ENCODE measurements around the gene COL26A1.
"Not testable (repeated sequence)": the region's sequence is repeated elsewhere in the genome, so short reads cannot be mapped to it uniquely, and the experiment has no call there.

Gene COL26A1

DNA sequence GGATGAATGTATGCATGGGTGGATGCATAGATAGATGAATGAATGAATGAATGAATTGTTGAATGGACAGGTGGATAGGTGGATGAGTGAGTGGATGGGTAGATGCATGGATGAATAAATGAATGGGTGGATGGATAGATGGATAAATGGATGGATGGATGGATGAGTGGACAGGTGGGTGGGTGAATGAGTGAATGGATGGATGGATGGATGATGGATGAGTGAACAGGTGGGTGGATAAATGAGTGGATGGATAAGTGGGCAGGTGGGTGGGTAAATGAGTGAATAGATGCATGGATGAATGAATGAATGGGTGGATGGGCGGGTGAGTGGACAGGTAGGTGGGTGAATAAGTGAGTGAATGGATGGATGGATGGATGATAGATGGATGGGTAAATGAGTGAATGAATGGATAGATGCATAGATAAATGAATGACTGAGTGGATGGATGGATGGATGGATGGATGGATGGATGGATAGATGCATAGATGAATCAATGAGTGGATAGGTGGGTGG is 193.8 kb downstream of the COL26A1 start:
- DNase-seq, result no peak

DNA sequence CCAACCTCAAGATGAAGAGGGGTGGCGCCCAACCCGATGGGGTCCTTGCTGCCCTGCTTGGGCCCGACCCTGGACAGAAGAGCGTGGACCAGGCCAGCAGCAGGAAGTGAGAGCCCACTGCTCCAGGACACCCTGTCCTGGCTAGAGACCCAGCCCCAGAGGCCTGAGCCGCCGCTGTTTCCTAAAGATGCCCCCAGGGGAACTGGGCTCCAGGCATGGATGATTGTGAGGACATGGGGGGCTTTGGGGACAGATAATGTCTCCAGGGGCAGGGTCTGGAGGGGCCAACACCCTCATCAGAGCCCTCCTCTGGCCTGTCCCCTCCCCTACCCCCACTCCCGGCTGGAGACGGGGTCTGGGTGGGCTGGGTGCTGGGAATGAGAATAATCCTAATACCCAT is 194.7 kb downstream of the COL26A1 start:
- DNase-seq, result no peak

DNA sequence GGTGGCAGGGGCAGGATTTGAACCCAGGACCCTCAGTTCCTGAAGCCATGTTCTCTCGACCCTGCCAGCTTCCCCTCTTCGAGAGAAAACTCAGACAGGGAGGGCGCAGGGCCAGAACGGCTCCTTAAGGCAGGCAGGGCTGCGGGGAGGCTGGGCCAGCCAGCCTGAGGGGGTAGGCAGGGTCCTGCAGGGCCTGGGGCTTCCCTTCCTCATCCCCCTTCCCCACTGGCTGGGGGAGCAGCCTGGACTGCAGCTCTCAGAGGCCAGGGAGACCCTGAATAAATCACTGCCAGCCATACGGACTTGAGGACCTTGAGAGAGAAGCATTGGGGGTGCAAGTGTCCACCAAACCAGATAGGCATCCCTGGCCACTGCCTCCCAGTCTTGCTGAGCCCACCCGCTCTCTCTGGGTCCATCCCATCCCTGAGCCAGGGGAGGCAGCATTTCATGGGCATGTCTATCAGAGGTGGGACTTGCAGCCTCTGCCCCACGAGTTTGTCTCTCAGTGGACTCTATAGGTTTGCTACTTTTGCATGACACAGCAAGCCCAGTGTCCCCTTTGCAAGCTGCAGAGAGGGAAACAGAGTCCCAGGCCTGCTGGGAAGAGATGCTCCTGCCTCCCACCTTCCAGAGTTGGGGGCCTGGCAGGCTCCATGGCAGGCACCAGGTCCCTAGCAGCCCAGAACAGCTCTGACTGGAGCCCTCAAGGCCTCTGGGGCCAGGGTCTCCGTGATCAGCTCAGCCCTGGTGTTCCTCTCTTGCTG is 195.5 kb downstream of the COL26A1 start:
- DNase-seq, result no peak

DNA sequence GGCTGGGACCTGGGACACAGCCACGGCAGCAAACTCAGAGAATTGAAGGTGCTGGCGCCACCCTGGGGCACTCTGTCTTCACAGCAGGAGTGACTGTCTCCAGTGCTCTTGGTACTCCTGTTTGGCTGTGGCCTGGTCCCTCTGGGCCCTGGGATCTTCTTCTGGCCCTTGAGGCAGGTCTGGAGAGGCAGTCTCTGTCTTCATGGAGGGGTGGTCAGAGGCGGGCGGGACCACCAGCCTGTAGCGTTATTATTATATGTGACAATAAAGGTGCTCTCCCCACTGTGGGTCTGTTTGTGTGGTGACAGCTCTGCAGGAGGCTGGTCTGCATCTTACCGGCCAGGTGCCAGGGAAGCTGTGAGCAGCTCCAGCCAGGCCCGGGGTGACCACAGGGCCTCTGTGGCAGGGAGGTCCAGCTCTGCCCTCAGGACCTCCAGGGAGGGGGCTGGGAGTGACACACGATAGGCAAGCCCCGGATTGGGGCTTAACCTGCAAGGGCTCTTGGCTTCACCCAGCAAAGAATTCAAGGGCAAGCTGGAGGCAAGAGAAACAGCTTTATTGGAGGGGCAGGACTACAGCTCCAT is 196.2 kb downstream of the COL26A1 start:
- no peak for DNase-seq

DNA sequence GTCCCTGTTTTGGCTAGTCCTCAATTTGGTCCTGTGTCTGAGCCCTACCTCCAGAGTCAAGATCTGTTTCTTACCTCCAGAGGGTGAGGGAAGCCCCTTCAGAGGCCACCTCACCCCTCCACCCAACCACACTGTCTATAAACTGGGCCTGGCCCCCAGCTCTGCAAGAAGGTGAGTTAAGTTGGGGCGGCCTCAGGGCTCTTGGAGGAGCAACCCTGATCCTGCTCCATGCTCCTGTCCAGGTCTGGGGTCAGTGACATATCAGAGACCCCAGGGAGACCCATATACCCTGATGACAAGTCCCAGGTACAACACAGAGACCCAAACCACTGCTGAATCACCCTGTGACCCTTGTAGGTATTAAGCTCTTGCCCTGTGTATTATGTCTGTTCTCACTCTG is 196.9 kb downstream of the COL26A1 start:
- no peak for DNase-seq

DNA sequence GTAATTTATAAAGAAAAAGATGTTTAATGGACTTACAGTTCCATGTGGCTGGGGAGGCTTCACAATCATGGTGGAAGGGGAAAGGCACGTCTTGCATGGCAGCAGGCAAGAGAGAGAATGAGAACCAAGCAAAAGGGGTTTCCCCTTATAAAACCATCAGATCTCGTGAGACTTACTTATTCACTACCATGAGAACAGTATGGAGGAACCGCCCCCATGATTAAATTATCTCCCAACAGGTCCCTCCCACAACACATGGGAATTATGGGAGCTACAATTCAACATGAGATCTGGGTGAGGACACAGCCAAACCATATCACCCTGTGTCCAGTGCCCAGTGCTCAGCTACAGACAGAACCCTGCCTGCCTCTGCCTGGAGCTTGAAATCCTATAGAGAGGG is 197.3 kb downstream of the COL26A1 start:
- DNase-seq, result not testable (repeated sequence)

DNA sequence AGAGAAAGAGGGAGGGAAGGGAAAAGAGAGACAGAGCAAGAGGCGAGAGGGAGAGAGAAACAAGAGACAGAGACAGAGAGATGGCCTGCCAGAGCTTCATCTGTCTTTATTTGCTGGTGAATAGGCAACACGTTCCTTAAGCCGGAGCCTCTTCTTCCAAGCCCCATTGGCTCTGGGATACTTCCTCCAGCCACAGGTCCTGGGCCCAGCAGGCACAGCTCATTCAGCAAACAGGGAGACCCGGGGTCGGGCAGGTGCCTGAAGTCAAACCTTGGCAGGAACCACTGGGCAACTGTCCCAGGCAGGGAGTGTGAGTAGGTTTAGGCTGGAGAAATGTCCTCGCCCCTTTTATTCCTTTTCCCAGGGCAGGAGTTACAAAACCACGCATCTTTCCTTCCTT is 198.2 kb downstream of the COL26A1 start:
- DNase-seq, result no peak

DNA sequence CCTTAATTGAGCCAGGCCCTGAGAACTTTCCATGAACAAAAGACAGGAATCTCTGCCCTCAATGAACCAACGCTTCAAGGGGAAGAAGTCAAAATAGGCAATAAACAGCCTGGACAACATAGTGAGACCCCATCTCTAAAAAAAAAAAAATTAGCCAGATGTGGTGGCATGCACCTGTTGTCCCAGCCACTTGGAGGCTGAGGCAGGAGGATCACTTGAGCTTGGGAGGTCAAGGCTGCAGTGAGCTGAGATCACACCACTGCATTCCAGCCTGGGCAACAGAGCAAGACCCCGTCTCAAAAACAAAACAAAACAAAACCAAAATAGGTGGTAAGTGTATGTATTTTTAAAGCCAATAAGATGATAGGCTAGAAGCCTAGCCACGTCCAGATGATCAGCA is 198.6 kb downstream of the COL26A1 start:
- DNase-seq, result not testable (repeated sequence)

DNA sequence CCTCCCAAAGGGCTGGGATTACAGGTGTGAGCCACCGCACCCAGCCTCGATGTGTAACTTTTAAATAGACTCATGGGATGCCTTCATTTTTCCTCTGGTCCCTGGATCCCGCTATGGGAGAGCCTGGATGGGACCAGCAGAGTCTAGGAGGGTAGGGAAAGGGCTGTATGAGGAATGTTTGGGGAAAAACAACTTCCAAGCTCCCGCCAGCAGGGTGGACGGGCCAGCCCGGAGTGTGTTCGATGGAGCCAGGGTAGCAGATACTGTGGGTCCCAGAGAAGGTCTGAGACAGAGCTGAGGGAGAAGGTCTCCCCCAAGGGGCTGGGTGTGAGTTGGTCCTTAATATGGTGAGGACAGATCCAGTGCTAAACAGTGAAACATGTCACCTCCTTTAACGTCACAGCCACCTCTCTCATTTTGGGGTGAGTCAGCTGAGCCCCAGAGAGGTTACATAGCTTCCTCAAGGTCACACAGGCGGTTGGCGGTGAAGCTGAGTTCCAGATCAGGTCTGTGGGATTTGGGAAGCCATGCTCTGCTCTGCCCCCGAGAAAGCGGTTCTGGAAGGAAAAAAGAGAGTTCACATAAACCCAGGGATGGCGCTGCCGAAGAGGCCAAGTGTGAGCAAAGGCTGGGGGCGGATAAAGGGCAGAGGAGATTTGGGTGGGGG is 200.0 kb downstream of the COL26A1 start:
- DNase-seq, result no peak

DNA sequence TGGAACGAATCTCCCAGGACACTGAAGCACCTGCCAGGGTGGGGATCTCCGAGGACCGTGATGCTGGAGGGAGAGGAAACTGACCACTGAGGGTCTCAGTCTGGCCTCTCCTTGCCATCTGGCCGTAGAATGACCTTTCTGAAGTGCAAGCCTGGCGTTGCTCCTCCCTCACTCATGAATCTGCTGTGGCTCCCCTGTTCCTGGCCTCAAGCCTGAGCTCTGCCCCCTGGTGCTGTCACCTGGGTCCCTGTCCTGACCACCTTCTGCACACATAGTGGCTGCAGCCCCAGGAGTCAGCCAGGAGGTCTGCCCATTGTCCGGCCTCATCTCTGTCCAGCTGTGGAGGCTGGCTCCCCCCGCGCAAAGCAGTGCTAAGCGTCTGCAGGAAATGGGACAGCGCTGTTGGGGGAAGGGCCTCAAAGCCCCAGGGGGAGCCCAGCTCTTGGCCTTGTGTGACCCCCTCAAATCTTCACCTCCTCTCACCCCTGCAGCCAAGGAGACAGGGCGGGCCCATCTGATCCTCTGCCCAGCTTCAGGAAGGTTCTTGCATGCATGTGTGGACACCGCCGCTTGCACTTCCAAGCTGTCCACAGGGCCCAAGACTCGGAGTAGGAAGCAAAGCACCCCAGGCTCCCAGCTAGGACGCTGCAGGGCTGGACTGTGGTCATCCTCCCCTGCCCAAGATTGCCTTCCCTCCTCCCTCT is 200.7 kb downstream of the COL26A1 start:
- no peak for DNase-seq

DNA sequence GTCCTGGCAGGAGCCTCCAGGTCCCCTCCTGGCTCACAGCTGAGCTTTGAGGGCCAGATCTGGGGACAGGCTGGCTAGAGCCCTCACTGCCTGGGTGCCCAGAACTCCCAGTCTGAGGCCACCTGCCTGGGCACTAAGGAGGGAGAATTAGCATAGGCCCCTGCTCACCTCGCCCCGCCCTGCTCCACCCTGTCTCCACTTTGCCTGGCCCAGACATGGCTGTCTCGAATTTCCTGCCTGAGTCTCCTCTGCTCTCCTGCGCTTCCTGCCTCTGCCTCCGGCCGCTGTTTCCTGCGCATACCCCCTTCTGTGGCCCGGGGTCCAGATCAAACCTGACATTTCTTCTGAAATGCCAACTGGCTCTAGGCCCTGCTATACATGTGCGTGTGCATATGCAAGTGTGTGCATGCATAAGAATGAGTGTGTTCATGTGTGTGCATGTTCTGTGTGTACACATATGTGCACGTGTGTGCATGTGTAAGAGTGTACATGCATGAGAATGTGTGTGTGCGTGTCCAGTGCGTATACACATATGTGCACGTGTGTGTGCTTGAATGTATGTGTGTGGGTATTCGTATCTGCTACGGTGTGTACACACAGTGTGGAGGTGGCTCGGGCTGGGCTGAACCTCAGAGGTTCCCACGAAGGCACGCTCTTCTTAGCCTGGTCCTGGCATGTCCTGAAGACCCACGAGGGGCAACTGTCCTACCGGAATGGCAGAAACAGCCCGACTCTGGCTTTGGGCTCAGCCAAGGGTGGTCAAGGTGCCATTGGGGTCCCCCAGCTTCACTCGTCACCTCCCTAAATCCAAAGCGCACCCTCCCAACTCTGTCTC is 201.5 kb downstream of the COL26A1 start:
- no peak for DNase-seq

DNA sequence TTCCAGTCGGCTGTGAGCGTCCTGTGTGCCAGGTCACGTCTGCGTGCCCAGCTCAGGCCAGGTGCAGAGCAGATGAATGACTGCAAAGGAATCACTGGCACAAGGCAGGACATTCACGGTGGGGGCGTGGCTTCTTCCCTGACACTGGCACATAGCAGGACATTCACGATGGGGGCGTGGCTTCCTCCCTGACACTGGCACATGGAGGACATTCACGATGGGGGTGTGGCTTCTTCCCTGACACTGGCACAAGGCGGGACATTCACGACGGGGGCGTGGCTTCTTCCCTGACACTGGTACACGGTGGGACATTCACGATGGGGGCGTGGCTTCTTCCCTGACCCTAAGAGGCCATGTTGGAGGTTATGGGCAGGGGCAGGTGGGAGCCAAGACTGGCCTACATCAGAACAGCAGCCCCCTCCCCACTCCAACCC is 202.1 kb downstream of the COL26A1 start:
- no peak for DNase-seq

DNA sequence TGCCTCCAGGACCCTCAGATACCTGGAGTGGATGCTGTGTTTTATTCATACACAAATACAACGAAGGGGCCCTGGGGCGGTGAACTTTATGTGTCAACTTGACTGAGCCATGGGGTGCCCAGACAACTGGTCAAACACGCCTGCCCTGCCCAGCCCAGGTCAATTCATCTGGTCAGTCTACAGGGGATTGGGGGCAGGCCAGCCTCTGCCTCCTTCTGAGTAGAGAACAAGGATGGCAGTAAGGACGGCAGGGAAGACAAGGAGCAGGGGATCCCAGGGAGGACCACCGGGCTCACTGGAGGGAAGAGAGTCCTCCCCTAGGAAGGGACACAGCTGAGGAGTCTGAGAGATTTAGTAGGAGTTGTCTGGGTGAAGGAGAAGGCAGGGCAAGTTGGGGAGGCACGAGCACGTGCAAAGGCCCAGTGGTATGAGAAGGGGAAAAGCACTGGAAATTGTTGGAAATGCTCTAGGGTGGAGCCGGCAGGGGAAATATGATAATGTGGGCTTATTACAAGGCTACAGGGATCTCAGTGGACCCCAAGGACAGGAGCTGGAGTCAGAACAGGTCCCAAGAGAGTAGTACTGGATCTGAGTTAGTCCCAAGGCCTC is 203.0 kb downstream of the COL26A1 start:
- no peak for DNase-seq

DNA sequence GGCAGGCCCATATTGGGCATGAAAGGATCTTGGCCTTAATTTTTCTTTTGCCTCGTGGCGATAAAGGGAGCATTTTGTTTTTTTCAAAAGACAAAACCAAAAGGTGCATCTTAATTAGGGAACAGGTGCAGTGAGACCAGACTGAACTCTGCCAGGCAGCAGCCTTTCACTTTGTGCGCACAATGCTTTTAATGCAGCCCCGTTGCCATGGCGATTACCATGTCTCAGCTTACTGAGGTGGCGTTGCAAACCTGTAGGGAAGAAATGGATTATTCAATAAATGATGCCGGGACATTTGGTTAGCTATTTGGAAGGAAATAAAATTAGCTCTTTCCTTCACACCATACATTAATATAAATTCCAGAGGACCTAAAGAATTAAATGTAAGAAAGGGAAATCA is 204.6 kb downstream of the COL26A1 start:
- DNase-seq, result no peak

DNA sequence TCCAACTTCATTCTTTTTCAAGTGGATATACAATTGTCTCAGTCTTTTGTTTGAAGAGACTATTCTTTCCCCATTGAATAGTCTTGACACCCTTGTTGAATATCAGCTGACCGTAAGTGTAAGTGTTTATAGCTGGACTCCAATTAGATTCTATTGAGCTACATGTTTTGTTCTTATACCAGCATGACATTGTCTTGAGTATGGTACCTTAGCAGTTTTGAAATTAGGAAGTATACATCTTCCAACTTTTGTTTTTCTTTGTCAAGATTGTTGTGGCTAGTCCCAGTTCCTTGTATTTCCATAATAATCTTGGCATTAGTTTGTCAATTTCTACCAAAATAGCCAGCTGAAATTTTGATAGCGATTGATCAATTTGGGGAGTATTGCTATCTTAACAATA is 209.5 kb downstream of the COL26A1 start:
- no peak for DNase-seq

DNA sequence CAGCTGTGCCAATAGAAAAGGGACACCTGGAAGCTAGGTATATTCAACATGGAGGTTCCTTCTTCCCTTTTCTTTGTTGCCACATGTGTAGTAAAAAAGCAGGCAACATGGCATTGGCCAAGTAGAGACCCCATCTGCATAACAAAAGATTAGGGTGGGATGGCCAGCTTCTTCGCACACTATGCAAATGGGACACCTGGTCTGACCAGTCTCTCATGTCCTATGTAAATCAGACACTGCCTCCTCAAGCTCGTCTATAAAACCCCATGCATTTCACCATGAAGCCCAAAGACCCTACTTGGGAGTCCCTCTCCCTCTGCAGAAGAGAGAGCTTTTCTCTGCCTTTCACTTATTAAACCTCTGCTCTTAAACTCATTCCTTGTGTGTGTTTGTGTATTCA is 212.5 kb downstream of the COL26A1 start:
- no peak for DNase-seq

DNA sequence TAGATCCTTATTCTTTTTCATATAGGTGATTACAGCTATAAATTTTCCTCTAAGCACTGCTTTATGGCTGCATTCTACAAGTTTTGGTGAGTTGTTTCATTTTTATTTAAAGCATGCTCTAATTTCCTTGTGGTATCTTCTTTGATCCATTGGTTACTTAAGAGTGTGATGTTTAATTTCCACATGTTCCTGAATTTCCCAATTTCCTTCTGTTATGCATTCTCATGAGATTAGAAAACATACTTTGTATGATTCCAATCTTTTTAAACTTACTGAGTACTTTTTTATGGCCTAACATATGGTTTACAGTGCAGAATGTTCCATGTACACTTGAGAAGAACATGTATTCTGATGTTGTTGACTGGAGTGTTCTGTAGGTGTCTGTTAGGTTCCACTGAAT is 213.0 kb downstream of the COL26A1 start:
- DNase-seq, result no peak

DNA sequence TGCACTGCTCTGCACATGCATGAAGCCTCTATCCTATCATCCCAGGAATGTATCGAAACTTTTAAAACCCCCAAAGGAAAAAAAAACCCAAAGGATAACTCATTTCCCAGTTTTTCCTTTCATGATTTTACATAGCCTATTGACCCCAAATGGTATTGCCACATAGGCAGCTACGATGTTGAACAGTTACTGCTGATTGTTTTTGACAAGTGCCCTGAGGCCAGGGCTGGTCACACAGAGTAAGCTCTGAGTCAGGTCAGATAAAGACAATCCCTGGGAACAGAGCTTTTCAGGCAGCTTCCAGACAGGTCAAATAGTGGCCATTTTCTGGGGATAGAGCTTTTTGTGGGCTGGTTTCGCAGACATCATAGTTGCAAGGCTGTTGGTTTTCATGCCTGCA is 214.3 kb downstream of the COL26A1 start:
- no peak for DNase-seq

DNA sequence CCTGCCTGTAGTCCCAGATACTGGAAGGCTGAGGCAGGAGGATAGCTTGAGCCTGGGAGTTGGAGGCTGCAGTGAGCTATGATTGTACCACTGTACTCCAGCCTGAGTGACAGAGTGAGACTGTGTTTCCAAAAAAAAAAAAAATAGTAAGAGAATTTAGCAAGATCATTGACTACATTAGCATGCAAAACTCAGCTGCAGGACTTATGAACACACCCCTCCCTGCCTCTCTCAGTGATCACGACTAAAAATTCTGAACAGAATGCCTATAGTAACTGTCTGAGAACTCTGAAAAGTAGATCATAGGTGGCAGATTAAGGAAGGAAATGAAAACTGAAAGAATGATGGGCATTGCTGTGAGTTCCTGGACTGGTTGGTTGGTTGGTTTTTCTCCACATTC is 215.9 kb downstream of the COL26A1 start:
- no peak for DNase-seq

DNA sequence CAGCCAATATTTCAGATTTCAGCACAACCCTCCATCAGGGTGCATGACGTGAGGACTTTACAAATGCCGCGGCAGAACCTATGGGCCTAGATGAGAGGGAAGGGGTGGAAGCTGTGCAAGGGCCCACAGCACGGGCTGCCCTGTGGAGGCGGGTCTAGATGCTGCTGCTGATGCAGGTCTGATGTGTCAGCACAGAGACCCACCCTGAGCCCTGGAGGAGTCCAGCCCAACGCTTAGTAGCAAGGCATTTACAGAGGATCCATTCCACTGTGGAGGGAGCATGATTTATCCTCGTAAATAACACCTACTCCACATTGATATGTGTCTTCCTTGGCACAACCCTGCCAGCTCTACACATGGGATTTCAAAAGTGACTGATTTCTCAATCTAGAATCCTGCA is 217.9 kb downstream of the COL26A1 start:
- no peak for DNase-seq

DNA sequence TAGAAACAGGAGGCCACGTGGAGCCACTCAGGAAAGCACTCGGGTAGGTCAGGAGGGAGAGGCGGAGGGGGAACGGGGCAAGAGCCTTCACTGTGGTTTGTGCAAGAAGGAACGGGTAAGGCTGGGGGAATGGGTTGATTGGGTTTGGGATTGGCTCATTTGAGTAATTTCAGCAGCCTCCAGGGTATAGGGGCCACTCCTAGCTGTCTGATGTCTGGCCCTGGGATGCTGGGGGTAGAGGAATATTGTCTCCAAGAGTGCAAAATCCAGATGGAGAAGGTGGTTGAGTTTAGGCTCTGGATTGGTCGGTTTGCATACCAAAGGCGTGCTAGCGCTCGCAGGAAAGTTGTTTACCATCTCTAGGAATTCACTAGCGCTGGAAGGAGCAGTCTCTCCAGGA is 219.2 kb downstream of the COL26A1 start:
- no peak for DNase-seq

DNA sequence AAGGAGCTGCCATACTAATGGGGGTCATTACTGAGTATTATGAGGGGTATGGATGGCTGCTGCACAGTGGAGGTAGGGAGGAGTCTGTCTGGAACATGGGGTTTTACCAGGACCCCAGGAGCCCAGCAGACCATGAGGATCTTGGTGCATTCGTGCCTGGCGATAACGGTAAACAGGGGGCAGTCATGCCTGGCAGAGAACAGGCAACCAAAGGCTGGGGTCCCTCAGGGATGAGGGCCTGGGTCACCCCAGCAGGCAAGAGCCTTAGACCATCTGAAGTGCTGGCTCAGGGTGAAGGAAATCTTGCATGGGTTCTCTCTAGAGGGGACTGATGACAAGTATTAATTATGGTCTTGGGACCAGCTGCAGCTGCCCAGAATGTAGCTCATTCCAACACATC is 220.3 kb downstream of the COL26A1 start:
- no peak for DNase-seq

Measured in NCI-H1436 treated with DMSO at 0.1 percent for 48 hours (cell line).